Astrocyte of the spinal cord (primary cell): ENCODE measurements around the gene PAQR5.
"Not testable (repeated sequence)": the region's sequence is repeated elsewhere in the genome, so short reads cannot be mapped to it uniquely, and the experiment has no call there.

Experiments
- DNase-seq: peaks from one replicate; pipeline ENCODE4 v3.0.0; 2011; ENCODE audit warnings: low read depth, low spot score
- H3K4me3 ChIP-seq: 2 replicates; pipeline ENCODE4 v1.5.1; 2011; ENCODE audit warnings: low read depth, mild to moderate bottlenecking, low read length, moderate library complexity
- CTCF ChIP-seq: IDR thresholded peaks from 2 replicates; pipeline ENCODE4 v1.5.1; 2012; ENCODE audit warnings: low read depth, mild to moderate bottlenecking, low read length, inconsistent platforms
- in situ Hi-C: cut with HindIII; loops from 2 replicates; pipeline ENCODE4 v1.10.0; 2017; ENCODE audit warnings: low sequenced_read_pairs

PAQR5 gene

GRCh38 chr15:69436951-69437350 lies 138.2 kb downstream of the PAQR5 start:
- in situ Hi-C loops, result no loop called here
- no peak for DNase-seq

GRCh38 chr15:69439623-69440022 lies 140.9 kb downstream of the PAQR5 start:
- in situ Hi-C loops, result no loop called here
- no peak for DNase-seq
- no peak overlapping the region for H3K4me3 ChIP-seq
- no peak for TF ChIP-seq CTCF

More at GRCh38 chr15:69436951-69437350, 138.2 kb downstream of the PAQR5 start:
- H3K4me3 ChIP-seq, result no peak overlapping the region
- no peak for TF ChIP-seq CTCF

- in situ Hi-C loops, result no loop called here
- H3K4me3 ChIP-seq, result no peak overlapping the region
- TF ChIP-seq CTCF, result no peak
- DNase-seq, result no peak
Measured at GRCh38 chr15:69443032-69443611, 144.4 kb downstream of the PAQR5 start.

GRCh38 chr15:69444686-69445085 lies 146.0 kb downstream of the PAQR5 start:
- no peak overlapping the region for H3K4me3 ChIP-seq
- no peak for TF ChIP-seq CTCF
- in situ Hi-C loops, result no loop called here
- no peak for DNase-seq

- DNase-seq, result no peak
- no peak overlapping the region for H3K4me3 ChIP-seq
- TF ChIP-seq CTCF, result no peak
- in situ Hi-C loops, result no loop called here
Measured at GRCh38 chr15:69446953-69447352, 148.2 kb downstream of the PAQR5 start.

- in situ Hi-C loops, H3K4me3 ChIP-seq: not testable (repeated sequence)
Measured at GRCh38 chr15:69450221-69450620, 151.5 kb downstream of the PAQR5 start.

GRCh38 chr15:69450968-69451695 lies 152.4 kb downstream of the PAQR5 start:
- no peak overlapping the region for H3K4me3 ChIP-seq
- in situ Hi-C loops, result no loop called here
- DNase-seq, result no peak
- TF ChIP-seq CTCF, result no peak

More at GRCh38 chr15:69450221-69450620, 151.5 kb downstream of the PAQR5 start:
- DNase-seq, result not testable (repeated sequence)
